ENCODE data around the gene NGEF.
A peak's percentile ranks its signal among the peaks of the same experiment; 100 is the strongest.

Gene NGEF

DNA sequence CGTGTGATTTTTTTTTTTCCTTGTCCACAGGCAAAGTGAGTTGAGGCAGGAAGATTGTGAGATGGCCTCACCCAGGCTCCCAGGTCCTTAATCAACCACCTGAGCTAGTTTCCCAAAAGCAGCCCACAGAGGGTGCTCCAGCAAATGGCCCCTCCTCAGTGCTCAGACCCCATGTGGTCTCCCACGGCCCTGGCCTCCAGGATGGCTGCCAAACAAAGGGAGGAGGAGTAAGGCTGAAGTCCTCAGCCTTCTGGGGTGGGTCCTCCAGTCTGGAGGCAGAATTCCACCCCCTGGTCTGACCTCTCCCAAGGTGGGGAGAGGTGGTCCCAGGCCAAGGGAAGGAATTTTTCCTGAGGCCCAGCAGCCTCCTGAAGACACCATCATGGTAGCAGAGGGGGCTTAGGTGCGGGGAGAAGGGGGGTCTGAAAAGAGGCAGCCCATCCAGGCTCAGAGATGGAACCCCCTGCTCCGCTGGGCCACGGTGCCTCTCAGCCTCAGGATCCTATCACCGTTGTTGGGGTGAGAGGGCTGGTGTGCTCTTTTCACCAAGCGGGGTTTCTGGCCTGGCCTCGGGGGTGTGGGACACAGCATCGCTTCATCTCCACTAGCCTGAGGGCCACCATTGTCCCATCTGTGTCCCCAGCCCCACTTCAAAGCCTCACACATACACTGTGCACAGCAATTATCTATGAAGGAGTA, 2.3 kb downstream of the NGEF start:
- ChIA-PET POLR2A (no interaction called here), CTCF (interaction anchor here (3.1 kb wide), 1 partner anchor 18 kb away, joined by 11 read pairs; no protein-coding TSS in a partner anchor)
- TF ChIP-seq GLIS1 (tag by site-specific recombination; IDR thresholded peaks at IDR 0.05) (peak; percentile 61), ZNF302 (tag by site-specific recombination; IDR thresholded peaks at IDR 0.05; ENCODE audit: low read depth) (no peak), HOXC10 (CRISPR knock-in tag; IDR thresholded peaks at IDR 0.05) (no peak), TCF7L2 (IDR thresholded peaks at IDR 0.05; ENCODE audit: borderline replicate concordance, low read depth, low read length) (no peak), ZSCAN23 (tag by site-specific recombination; IDR thresholded peaks at IDR 0.05) (no peak), OVOL3 (tag by site-specific recombination; IDR thresholded peaks at IDR 0.05) (no peak)
- no peak overlapping the region for H3K27ac ChIP-seq (ENCODE audit: extremely low read depth, low read depth, low read length)
- H3K9me3 ChIP-seq (ENCODE audit: control insufficient read depth, insufficient read depth, low read depth, low read length): no peaks in the 10 kb centered on the region
- no peaks in the 10 kb centered on the region for H3K36me3 ChIP-seq (ENCODE audit: control insufficient read depth in 2 of 2, insufficient read depth in 1 of 2, low read length in 2 of 2)
- no peaks in the 10 kb centered on the region for H3K4me1 ChIP-seq (ENCODE audit: control insufficient read depth, insufficient read depth, low read length)
- no peak overlapping the region for H3K4me3 ChIP-seq (ENCODE audit: low read depth, low read length)

DNA sequence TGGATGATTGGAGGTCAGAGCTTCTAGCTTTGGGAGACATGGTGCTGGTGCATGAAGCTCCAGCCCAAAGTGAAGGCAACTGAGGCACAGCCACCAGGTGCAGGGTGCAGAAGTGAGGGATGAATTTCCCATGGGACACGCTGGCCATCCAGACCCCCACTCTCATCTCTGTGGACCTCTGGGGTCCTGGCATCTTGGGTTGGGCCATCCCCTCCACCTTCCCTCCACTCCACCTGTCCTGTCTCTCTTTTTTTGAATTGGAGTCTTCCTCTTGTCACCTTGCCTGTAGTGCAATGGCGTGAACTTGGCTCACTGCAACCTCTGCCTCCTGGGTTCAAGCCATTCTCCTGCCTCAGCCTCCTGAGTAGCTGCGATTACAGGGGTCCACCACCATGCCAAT, 3.4 kb downstream of the NGEF start:
- no peaks in the 10 kb centered on the region for H3K4me1 ChIP-seq (ENCODE audit: control insufficient read depth, insufficient read depth, low read length)
- no peak overlapping the region for H3K27ac ChIP-seq (ENCODE audit: extremely low read depth, low read depth, low read length)
- H3K36me3 ChIP-seq (ENCODE audit: control insufficient read depth in 2 of 2, insufficient read depth in 1 of 2, low read length in 2 of 2): no peaks in the 10 kb centered on the region
- POLR2A ChIA-PET: no interaction called here
- CTCF ChIA-PET: no interaction called here
- H3K9me3 ChIP-seq (ENCODE audit: control insufficient read depth, insufficient read depth, low read depth, low read length): no peaks in the 10 kb centered on the region
- TF ChIP-seq, protein P1, sequence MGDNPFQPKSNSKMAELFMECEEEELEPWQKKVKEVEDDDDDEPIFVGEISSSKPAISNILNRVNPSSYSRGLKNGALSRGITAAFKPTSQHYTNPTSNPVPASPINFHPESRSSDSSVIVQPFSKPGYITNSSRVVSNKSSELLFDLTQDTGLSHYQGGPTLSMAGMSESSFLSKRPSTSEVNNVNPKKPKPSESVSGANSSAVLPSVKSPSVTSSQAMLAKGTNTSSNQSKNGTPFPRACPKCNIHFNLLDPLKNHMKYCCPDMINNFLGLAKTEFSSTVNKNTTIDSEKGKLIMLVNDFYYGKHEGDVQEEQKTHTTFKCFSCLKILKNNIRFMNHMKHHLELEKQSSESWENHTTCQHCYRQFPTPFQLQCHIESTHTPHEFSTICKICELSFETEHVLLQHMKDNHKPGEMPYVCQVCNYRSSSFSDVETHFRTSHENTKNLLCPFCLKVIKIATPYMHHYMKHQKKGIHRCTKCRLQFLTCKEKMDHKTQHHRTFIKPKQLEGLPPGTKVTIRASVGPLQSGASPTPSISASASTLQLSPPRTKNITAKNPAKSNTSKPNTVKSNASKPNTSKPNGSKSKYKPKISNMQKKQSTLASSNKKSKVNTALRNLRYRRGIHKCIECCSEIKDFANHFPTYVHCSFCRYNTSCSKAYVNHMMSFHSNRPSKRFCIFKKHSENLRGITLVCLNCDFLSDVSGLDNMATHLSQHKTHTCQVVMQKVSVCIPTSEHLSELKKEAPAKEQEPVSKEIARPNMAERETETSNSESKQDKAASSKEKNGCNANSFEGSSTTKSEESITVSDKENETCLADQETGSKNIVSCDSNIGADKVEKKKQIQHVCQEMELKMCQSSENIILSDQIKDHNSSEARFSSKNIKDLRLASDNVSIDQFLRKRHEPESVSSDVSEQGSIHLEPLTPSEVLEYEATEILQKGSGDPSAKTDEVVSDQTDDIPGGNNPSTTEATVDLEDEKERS (tag by site-specific recombination; IDR thresholded peaks at IDR 0.05): no peak
- no peak for TF ChIP-seq ZFHX2 (tag by site-specific recombination; conservative IDR thresholded peaks at IDR 0.05)
- no peak for TF ChIP-seq ZNF391 (tag by site-specific recombination; IDR thresholded peaks at IDR 0.05; ENCODE audit: borderline replicate concordance, low read depth)
- no peak for TF ChIP-seq GLI4 (tag by site-specific recombination; IDR thresholded peaks at IDR 0.05)
- TF ChIP-seq ZNF830 (tag by site-specific recombination; IDR thresholded peaks at IDR 0.05; ENCODE audit: low read depth): no peak
- no peak for TF ChIP-seq ZNF423 (tag by site-specific recombination; IDR thresholded peaks at IDR 0.05)
- TF ChIP-seq, protein P2, sequence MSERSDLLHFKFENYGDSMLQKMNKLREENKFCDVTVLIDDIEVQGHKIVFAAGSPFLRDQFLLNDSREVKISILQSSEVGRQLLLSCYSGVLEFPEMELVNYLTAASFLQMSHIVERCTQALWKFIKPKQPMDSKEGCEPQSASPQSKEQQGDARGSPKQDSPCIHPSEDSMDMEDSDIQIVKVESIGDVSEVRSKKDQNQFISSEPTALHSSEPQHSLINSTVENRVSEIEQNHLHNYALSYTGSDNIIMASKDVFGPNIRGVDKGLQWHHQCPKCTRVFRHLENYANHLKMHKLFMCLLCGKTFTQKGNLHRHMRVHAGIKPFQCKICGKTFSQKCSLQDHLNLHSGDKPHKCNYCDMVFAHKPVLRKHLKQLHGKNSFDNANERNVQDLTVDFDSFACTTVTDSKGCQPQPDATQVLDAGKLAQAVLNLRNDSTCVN (tag by site-specific recombination; optimal IDR thresholded peaks at IDR 0.05): no peak
- TF ChIP-seq, protein P3, sequence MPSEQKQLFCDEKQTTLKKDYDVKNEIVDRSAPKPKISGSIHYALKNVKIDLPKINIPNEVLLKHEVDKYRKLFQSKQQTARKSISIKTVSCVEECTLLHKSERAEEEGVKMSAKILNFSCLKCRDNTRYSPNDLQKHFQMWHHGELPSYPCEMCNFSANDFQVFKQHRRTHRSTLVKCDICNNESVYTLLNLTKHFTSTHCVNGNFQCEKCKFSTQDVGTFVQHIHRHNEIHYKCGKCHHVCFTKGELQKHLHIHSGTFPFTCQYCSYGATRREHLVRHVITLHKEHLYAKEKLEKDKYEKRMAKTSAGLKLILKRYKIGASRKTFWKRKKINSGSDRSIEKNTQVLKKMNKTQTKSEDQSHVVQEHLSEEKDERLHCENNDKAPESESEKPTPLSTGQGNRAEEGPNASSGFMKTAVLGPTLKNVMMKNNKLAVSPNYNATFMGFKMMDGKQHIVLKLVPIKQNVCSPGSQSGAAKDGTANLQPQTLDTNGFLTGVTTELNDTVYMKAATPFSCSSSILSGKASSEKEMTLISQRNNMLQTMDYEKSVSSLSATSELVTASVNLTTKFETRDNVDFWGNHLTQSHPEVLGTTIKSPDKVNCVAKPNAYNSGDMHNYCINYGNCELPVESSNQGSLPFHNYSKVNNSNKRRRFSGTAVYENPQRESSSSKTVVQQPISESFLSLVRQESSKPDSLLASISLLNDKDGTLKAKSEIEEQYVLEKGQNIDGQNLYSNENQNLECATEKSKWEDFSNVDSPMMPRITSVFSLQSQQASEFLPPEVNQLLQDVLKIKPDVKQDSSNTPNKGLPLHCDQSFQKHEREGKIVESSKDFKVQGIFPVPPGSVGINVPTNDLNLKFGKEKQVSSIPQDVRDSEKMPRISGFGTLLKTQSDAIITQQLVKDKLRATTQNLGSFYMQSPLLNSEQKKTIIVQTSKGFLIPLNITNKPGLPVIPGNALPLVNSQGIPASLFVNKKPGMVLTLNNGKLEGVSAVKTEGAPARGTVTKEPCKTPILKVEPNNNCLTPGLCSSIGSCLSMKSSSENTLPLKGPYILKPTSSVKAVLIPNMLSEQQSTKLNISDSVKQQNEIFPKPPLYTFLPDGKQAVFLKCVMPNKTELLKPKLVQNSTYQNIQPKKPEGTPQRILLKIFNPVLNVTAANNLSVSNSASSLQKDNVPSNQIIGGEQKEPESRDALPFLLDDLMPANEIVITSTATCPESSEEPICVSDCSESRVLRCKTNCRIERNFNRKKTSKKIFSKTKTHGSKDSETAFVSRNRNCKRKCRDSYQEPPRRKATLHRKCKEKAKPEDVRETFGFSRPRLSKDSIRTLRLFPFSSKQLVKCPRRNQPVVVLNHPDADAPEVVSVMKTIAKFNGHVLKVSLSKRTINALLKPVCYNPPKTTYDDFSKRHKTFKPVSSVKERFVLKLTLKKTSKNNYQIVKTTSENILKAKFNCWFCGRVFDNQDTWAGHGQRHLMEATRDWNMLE (tag by site-specific recombination; conservative IDR thresholded peaks at IDR 0.05; ENCODE audit: low read depth): no peak
- TF ChIP-seq, protein P4, sequence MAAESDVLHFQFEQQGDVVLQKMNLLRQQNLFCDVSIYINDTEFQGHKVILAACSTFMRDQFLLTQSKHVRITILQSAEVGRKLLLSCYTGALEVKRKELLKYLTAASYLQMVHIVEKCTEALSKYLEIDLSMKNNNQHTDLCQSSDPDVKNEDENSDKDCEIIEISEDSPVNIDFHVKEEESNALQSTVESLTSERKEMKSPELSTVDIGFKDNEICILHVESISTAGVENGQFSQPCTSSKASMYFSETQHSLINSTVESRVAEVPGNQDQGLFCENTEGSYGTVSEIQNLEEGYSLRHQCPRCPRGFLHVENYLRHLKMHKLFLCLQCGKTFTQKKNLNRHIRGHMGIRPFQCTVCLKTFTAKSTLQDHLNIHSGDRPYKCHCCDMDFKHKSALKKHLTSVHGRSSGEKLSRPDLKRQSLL (tag by site-specific recombination; IDR thresholded peaks at IDR 0.05): no peak
- no peak overlapping the region for H3K4me3 ChIP-seq (ENCODE audit: low read depth, low read length)

Measured in HEK293 (cell line).